Activated CD8-positive, alpha-beta memory T cell treated with anti-CD3 and anti-CD28 coated beads for 4 hours (primary cell): Measurements from ENCODE around the gene PGBD5.
"Not testable (repeated sequence)": the region's sequence is repeated elsewhere in the genome, so short reads cannot be mapped to it uniquely, and the experiment has no call there.

Experiments
- DNase-seq, 2 donors: peaks; one replicate each; pipeline ENCODE4 v3.0.0-alpha.2; 2020; ENCODE audit warnings: low read depth in 2 of 2

Gene PGBD5

GRCh38 chr1:230425252-230426091 is 660 bp downstream of the PGBD5 start:
- no peak for DNase-seq

- DNase-seq, result no peak
These were observed 1.5 kb downstream of the PGBD5 start for GRCh38 chr1:230424391-230425251.

GRCh38 chr1:230423951-230424350 is 2.2 kb downstream of the PGBD5 start:
- DNase-seq, result no peak

GRCh38 chr1:230423261-230423660 is 2.9 kb downstream of the PGBD5 start:
- DNase-seq, result no peak

- no peak for DNase-seq
These were observed 3.7 kb downstream of the PGBD5 start for GRCh38 chr1:230422221-230422981.

- DNase-seq, result no peak
These were observed 4.7 kb downstream of the PGBD5 start for GRCh38 chr1:230421481-230421880.

GRCh38 chr1:230420372-230420771 is 5.8 kb downstream of the PGBD5 start:
- DNase-seq, result not testable (repeated sequence)

GRCh38 chr1:230416430-230416829 is 9.7 kb downstream of the PGBD5 start:
- no peak for DNase-seq

GRCh38 chr1:230415405-230416132 is 10.6 kb downstream of the PGBD5 start:
- DNase-seq, result no peak

- no peak for DNase-seq
These were observed 11.4 kb downstream of the PGBD5 start for GRCh38 chr1:230414694-230415093.

- no peak for DNase-seq
These were observed 12.0 kb downstream of the PGBD5 start for GRCh38 chr1:230414102-230414501.

- no peak for DNase-seq
These were observed 13.1 kb downstream of the PGBD5 start for GRCh38 chr1:230413061-230413460.

GRCh38 chr1:230408971-230409370 is 17.2 kb downstream of the PGBD5 start:
- DNase-seq, result no peak

GRCh38 chr1:230407351-230407750 is 18.8 kb downstream of the PGBD5 start:
- no peak for DNase-seq

- not testable (repeated sequence) for DNase-seq
These were observed 19.4 kb downstream of the PGBD5 start for GRCh38 chr1:230406727-230407126.

- no peak for DNase-seq
These were observed 22.7 kb downstream of the PGBD5 start for GRCh38 chr1:230403442-230403841.

- no peak for DNase-seq
These were observed 24.3 kb downstream of the PGBD5 start for GRCh38 chr1:230401763-230402294.

GRCh38 chr1:230401101-230401500 is 25.0 kb downstream of the PGBD5 start:
- DNase-seq, result no peak

GRCh38 chr1:230400007-230400344 is 26.2 kb downstream of the PGBD5 start:
- DNase-seq, result no peak

GRCh38 chr1:230399321-230400006 is 26.7 kb downstream of the PGBD5 start:
- no peak for DNase-seq

- DNase-seq, result no peak
These were observed 27.3 kb downstream of the PGBD5 start for GRCh38 chr1:230398856-230399255.
